GM19467 (cell line): Measurements from ENCODE around the gene ANO3.
"Not testable (repeated sequence)": the region's sequence is repeated elsewhere in the genome, so short reads cannot be mapped to it uniquely, and the experiment has no call there.

Source experiments
- ATAC-seq: cut with Tn5 transposase; IDR thresholded peaks from one replicate; pipeline ENCODE4 v1.9.1; 2021; ENCODE audit warnings: mild to moderate bottlenecking, moderate library complexity; ENCODE audit not compliant: unreplicated experiment

The ANO3 gene

GRCh38 chr11:26618441-26618840 lies 286.5 kb downstream of the ANO3 start:
- no peak for ATAC-seq

- ATAC-seq: no peak
Observed at GRCh38 chr11:26620282-26621045, 288.5 kb downstream of the ANO3 start.

- ATAC-seq: no peak
Observed at GRCh38 chr11:26621132-26621531, 289.2 kb downstream of the ANO3 start.

- ATAC-seq: no peak
Observed at GRCh38 chr11:26622181-26622580, 290.3 kb downstream of the ANO3 start.

- no peak for ATAC-seq
Observed at GRCh38 chr11:26623076-26623659, 291.2 kb downstream of the ANO3 start.

- no peak for ATAC-seq
Observed at GRCh38 chr11:26626346-26626745, 294.4 kb downstream of the ANO3 start.

- ATAC-seq: no peak
Observed at GRCh38 chr11:26632691-26633159, 300.8 kb downstream of the ANO3 start.

- ATAC-seq: not testable (repeated sequence)
Observed at GRCh38 chr11:26643314-26643713, 311.4 kb downstream of the ANO3 start.

- peak; percentile 93 for ATAC-seq
Observed at GRCh38 chr11:26649884-26650283, 318.0 kb downstream of the ANO3 start.

GRCh38 chr11:26651916-26652315 lies 320.0 kb downstream of the ANO3 start:
- no peak for ATAC-seq

- no peak for ATAC-seq
Observed at GRCh38 chr11:26655287-26655686, 323.4 kb downstream of the ANO3 start.

GRCh38 chr11:26662916-26663315 lies 331.0 kb downstream of the ANO3 start:
- ATAC-seq: no peak

- no peak for ATAC-seq
Observed at GRCh38 chr11:26665036-26665435, 333.1 kb downstream of the ANO3 start.

- ATAC-seq: no peak
Observed at GRCh38 chr11:26665946-26666345, 334.0 kb downstream of the ANO3 start.

GRCh38 chr11:26675233-26675928 lies 343.5 kb downstream of the ANO3 start:
- no peak for ATAC-seq

- ATAC-seq: no peak
Observed at GRCh38 chr11:26676641-26677040, 344.7 kb downstream of the ANO3 start.

GRCh38 chr11:26677566-26677965 lies 345.6 kb downstream of the ANO3 start:
- ATAC-seq: no peak

GRCh38 chr11:26687351-26687750 lies 355.4 kb downstream of the ANO3 start:
- ATAC-seq: no peak

- no peak for ATAC-seq
Observed at GRCh38 chr11:26688701-26689100, 356.8 kb downstream of the ANO3 start.

GRCh38 chr11:26696330-26696729 lies 364.4 kb downstream of the ANO3 start:
- ATAC-seq: no peak

- ATAC-seq: no peak
Observed at GRCh38 chr11:26698224-26698623, 366.3 kb downstream of the ANO3 start.
